Right atrium auricular region (tissue), 2 donors: Measurements from ENCODE around the gene WIPI1. TPM values are rescaled to one million over a fixed set of nuclear protein-coding genes. Genes with fewer than 3 reads are reported as not detected.
A peak's percentile ranks its signal among the peaks of the same experiment; 100 is the strongest.

Source experiments
- DNase-seq: peaks from one replicate; pipeline ENCODE4 v3.0.0-alpha.2; 2019; ENCODE audit warnings: low spot score
- H3K27ac ChIP-seq, 2 donors: fragments of 200-600 bp; sonication (generic); 1 replicate in 1 of 2; 2 replicates in 1 of 2; pipeline ENCODE4 v1.5.1; 2016 to 2019
- H3K27me3 ChIP-seq, 2 donors: fragments of 200-600 bp; sonication (generic); one replicate each; pipeline versions ENCODE4 v1.5.1 to v1.6.0; 2017 to 2019
- H3K36me3 ChIP-seq: fragments of 200-600 bp; sonication (generic); one replicate; pipeline ENCODE4 v1.5.1; 2016
- H3K4me1 ChIP-seq, 2 donors: fragments of 200-600 bp; sonication (generic); one replicate each; pipeline versions ENCODE4 v1.5.1 to v1.6.0; 2017 to 2019
- H3K4me3 ChIP-seq, 2 donors: fragments of 200-600 bp; sonication (generic); 1 replicate in 1 of 2; 2 replicates in 1 of 2; pipeline ENCODE4 v1.5.1; 2017 to 2019; ENCODE audit warnings: mild to moderate bottlenecking in 1 of 2, moderate library complexity in 1 of 2
- H3K9me3 ChIP-seq, 2 donors: fragments of 200-600 bp; sonication (generic); one replicate each; pipeline ENCODE4 v1.5.1; 2019
- total RNA-seq, 2 donors: library from RNA; depleted of rRNA; stranded (reverse); fragments of >200 nt; gene quantifications; one replicate each; pipeline ENCODE4 v1.1.0, GENCODE V29; 2016
- TF ChIP-seq, protein P1 (sequence below), 2 donors: fragments of 200-600 bp; sonication (generic); IDR thresholded peaks; one replicate each; pipeline ENCODE4 v1.5.1; 2019; ENCODE audit warnings: antibody characterized with exemption in 2 of 2

The WIPI1 gene
- total RNA-seq, 2 donors from 2014 or later = 50.3 to 76.2 TPM

DNA sequence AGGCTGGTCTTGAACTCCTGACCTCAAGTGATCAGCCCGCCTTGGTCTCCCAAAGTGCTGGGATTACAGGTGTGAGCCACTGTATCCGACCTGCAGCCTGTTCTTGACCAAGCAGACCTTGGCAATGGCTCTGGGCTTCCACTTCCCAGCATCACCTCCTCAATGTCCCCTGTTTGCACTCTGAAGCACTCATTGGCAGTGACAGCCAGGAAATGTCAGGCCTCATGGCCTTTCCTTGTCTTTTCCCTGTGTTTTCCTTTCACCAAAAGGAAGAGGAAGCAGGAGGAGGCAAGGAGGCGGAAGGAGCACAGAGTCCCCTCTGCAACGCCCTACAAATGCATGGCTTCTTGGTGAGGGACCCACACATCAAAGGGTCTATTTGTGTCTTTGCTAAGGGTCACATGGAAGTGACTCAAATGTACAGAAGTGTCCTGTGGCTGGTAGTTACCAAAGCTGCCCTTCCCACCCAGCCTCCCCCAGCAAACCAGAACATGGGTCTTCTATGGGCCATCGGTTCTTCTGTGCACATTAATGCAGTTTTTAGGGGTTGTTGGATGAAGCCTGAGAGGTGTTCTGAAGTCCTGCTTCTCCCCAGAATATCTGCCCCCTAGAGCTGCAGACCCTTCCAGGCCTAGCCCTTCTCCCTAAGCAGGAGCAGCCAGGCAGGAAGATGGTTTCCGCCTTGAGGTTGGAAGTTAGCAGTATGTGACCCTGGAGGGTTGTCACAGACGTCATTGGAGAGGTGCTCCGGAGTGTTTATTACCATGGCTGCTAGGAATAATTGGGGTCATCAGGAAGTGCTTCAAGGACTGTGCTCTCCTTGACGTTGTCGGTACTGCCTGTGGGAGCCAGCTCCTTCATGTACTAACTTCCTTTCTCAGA is 60.8 kb downstream of the WIPI1 start:
- TF ChIP-seq, protein P1, sequence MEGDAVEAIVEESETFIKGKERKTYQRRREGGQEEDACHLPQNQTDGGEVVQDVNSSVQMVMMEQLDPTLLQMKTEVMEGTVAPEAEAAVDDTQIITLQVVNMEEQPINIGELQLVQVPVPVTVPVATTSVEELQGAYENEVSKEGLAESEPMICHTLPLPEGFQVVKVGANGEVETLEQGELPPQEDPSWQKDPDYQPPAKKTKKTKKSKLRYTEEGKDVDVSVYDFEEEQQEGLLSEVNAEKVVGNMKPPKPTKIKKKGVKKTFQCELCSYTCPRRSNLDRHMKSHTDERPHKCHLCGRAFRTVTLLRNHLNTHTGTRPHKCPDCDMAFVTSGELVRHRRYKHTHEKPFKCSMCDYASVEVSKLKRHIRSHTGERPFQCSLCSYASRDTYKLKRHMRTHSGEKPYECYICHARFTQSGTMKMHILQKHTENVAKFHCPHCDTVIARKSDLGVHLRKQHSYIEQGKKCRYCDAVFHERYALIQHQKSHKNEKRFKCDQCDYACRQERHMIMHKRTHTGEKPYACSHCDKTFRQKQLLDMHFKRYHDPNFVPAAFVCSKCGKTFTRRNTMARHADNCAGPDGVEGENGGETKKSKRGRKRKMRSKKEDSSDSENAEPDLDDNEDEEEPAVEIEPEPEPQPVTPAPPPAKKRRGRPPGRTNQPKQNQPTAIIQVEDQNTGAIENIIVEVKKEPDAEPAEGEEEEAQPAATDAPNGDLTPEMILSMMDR (IDR thresholded peaks at IDR 0.05) = no peak
- no peak for DNase-seq
- no peaks in the 10 kb centered on the region for H3K36me3 ChIP-seq
- no peak overlapping the region for H3K4me3 ChIP-seq
- H3K27ac ChIP-seq = no peak overlapping the region
- peaks cover 0 to 3% of the 10 kb centered on the region in 2 donors for H3K9me3 ChIP-seq
- H3K27me3 ChIP-seq = no peaks in the 10 kb centered on the region
- peaks cover 0 to 11% of the 10 kb centered on the region in 2 donors for H3K4me1 ChIP-seq

DNA sequence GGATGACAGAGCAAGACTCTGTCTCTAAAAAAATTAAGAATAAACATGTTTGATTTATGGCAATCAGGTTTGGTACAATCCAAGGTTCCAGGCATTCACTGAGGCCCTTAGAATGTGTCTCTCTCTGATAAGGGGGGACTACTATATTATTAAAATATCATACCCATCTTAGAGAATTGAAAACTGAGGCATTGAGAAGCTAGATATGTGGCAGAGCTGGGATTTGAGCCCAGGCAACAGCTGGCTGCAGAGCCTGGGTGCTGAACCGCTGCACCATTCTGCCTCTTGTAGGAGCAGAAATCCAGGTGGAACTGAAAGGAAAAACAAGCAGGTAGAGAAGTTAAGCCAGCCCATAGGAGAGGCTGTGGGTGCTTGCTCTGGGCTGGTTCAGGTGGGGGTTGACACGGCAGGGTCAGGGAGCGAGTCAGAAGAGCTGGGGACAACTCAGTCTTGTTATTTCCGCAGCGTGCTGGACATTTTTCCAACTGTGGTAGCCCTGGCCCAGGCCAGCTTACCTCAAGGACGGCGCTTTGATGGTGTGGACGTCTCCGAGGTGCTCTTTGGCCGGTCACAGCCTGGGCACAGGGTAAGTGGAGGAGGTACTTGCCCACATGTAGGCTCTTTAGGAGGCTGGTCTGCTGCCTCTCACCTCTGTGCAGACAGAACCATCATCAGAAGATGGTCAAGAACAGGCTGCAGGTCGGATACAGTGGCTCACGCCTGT is 62.5 kb downstream of the WIPI1 start:
- TF ChIP-seq, protein P1 (IDR thresholded peaks at IDR 0.05) = no peak
- H3K27me3 ChIP-seq = no peaks in the 10 kb centered on the region
- H3K27ac ChIP-seq = no peak overlapping the region
- DNase-seq = peak; percentile 13
- no peak overlapping the region for H3K4me3 ChIP-seq
- H3K36me3 ChIP-seq = no peaks in the 10 kb centered on the region
- peaks cover 0 to 3% of the 10 kb centered on the region in 2 donors for H3K9me3 ChIP-seq
- H3K4me1 ChIP-seq = peaks cover 0 to 11% of the 10 kb centered on the region in 2 donors

DNA sequence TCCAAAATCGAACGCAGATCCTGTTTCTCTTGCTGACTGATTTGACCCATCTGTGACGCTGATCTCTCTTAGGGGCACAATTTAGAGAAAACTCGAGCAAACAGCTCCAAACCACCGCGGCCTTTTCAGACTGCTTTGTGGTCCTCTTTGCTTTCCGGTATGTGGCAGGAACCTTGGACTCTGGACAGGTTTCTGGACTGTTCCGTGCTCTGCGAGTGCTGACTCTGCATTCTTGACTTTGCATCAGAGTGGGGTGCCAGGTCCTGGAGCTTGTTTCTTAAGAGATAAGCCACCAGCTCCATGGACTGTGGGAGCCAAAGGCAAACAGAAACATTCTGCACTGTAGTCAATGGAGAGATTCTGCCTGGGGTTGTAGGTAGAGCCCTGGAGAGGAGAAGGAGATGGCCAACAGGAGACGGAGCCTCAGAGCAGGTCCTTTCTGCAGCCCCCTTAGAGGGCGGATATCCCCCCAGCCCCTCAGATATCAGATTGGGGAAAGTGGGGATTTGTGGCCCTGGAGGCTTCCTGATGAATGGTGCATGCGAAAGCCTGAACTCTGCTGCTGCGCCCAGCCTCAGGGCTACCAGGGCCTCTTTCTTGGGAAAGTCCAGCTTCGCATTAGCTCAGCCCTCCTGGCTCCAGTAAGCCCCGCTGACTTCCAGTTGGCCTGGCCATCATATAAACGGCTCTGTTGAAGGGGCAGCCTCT is 65.6 kb downstream of the WIPI1 start:
- H3K9me3 ChIP-seq = peaks cover 0 to 3% of the 10 kb centered on the region in 2 donors
- peaks cover 0 to 9% of the 10 kb centered on the region in 2 donors for H3K4me1 ChIP-seq
- peak overlapping the region; percentile 11 to 74 for H3K27ac ChIP-seq
- H3K36me3 ChIP-seq = no peaks in the 10 kb centered on the region
- TF ChIP-seq, protein P1 (IDR thresholded peaks at IDR 0.05) = no peak
- DNase-seq = peak; percentile 75
- H3K27me3 ChIP-seq = no peaks in the 10 kb centered on the region
- H3K4me3 ChIP-seq = no peak overlapping the region

DNA sequence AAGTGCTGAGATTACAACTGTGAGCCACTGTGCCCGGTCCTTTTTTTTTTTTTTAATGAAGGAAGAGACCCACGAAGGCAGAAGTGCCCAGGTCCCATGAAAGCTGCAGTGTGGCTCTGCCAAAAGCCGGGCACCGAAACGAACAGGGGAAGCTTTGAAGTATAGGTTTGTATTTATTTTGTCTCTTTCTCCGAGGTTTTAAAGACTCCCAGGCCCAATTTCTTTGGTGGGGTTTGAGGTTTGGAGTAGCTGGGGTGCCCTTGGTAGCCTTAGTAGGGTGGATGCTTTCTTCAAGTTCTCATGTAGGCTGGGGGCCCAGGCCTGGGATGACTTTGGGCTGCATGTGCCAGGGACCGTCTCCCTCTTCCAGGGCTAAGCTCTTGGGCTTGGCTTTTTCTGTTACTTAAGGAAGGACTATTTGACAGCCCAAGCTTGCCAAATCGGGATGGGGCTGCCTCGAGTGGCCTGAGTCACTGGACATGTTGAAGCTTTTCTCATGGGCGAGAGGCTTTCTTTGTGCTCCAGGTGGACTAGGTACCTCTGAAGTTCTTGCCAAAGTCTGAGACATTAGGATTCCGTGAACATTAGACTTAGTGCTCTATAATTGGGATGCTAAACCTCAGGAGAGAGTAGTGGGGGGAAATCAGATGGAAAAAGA is 66.3 kb downstream of the WIPI1 start:
- DNase-seq = peak; percentile 86
- H3K27ac ChIP-seq = peak overlapping the region; percentile 11 to 74

DNA sequence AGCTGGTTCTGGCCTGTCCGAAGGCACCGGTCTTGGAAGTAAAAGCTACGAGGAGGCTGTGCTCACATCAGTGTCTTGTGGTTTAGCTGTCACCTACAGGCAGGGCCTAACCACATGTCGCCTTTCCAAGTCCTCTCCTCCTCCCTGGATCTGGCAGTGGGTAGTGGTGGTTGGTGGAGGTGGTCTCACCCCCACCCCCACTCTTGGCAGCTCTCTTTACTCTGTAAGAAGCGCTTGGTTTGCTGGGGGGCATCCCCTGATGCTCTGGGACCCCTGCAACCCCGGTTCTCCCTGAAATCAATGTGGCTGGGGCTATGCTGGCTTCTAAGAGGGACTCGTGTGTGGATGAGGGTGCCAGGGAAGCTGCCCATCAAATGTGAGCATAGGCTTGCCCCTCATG is 68.3 kb downstream of the WIPI1 start:
- TF ChIP-seq, protein P1 (IDR thresholded peaks at IDR 0.05) = no peak
- Histone ChIP-seq H3K9me3 (no peaks in the 10 kb centered on the region), H3K4me3 (no peak overlapping the region), H3K27me3 (no peaks in the 10 kb centered on the region), H3K36me3 (no peaks in the 10 kb centered on the region), H3K27ac (no peak overlapping the region), H3K4me1 (peaks cover 0 to 25% of the 10 kb centered on the region in 2 donors)
- DNase-seq = peak; percentile 32

More for the DNA sequence above, 66.3 kb downstream of the WIPI1 start:
- Histone ChIP-seq H3K4me1 (peaks cover 0 to 16% of the 10 kb centered on the region in 2 donors), H3K9me3 (peaks cover 0 to 3% of the 10 kb centered on the region in 2 donors), H3K27me3 (no peaks in the 10 kb centered on the region), H3K36me3 (no peaks in the 10 kb centered on the region), H3K4me3 (no peak overlapping the region)
- TF ChIP-seq, protein P1 (IDR thresholded peaks at IDR 0.05) = no peak
